ENCODE measurements around the gene SMARCC2. TPM values are rescaled to one million over a fixed set of nuclear protein-coding genes. Genes with fewer than 3 reads are reported as not detected.

Gene SMARCC2
- total RNA-seq, 1 donor from 2014 or later = 147 TPM

DNA sequence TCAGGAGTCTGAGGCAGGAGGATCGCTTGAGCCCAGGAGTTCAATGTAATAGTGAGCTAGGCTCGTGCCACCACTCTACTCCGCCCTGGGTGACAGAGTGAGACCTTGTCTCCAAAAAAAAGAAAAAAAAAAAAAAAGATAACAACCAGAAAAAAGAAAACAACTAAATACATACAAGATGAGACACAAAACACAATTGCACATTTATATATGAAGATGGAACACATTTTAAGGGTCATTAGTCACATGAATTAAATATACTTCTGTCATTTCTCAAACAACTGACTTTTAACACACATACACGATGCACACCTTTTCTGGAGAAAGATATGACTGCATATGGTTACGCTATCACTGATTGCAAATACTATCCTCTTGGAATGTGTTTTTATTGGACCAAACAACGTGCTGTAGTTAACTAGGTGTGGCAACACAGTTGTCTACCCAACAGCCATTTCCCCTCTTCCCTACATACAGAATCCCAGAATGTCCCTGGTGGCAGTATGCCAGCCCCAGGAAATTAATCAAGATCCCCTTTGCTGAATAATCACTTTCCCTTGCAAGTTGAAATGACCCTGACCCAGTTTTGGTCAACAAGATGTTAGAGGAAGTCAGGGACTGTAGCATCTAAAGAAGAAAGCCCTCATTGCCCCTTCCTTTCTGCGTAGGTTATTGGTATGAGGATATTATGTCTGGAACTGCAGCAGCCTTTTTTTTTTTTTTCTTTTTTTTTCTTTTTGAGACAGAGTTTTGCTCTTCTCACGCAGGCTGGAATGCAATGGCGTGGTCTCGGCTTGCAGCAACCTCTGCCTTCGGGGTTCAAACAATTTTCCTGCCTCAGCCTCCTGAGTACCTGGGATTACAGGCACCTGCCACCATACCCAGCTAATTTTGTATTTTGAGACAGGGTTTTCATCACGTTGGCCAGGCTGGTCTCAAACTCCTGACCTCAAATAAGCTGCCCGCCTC, 42.5 kb downstream of the SMARCC2 start:
- no peak for DNase-seq (ENCODE audit: extremely low spot score, unreplicated experiment)
- Mint-ChIP-seq H3K27ac (peak overlapping the region; percentile 77), H3K4me3 (peak overlapping the region; percentile 17), H3K4me1 (ENCODE audit: unreplicated experiment) (peaks cover 18% of the 10 kb centered on the region), H3K27me3 (no peaks in the 10 kb centered on the region), H3K36me3 (peaks cover 13% of the 10 kb centered on the region), H3K9me3 (no peaks in the 10 kb centered on the region)
- TF ChIP-seq, protein P1, sequence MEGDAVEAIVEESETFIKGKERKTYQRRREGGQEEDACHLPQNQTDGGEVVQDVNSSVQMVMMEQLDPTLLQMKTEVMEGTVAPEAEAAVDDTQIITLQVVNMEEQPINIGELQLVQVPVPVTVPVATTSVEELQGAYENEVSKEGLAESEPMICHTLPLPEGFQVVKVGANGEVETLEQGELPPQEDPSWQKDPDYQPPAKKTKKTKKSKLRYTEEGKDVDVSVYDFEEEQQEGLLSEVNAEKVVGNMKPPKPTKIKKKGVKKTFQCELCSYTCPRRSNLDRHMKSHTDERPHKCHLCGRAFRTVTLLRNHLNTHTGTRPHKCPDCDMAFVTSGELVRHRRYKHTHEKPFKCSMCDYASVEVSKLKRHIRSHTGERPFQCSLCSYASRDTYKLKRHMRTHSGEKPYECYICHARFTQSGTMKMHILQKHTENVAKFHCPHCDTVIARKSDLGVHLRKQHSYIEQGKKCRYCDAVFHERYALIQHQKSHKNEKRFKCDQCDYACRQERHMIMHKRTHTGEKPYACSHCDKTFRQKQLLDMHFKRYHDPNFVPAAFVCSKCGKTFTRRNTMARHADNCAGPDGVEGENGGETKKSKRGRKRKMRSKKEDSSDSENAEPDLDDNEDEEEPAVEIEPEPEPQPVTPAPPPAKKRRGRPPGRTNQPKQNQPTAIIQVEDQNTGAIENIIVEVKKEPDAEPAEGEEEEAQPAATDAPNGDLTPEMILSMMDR (conservative IDR thresholded peaks at IDR 0.05) = no peak

GRCh38 chr12:56145217-56145616, 44.1 kb downstream of the SMARCC2 start:
- Mint-ChIP-seq H3K4me3 (no peak overlapping the region), H3K4me1 (ENCODE audit: unreplicated experiment) (peaks cover 6% of the 10 kb centered on the region), H3K27me3 (no peaks in the 10 kb centered on the region), H3K27ac (no peak overlapping the region), H3K36me3 (peaks cover 23% of the 10 kb centered on the region), H3K9me3 (no peaks in the 10 kb centered on the region)
- no peak for DNase-seq (ENCODE audit: extremely low spot score, unreplicated experiment)
- TF ChIP-seq, protein P1 (conservative IDR thresholded peaks at IDR 0.05) = no peak

DNA sequence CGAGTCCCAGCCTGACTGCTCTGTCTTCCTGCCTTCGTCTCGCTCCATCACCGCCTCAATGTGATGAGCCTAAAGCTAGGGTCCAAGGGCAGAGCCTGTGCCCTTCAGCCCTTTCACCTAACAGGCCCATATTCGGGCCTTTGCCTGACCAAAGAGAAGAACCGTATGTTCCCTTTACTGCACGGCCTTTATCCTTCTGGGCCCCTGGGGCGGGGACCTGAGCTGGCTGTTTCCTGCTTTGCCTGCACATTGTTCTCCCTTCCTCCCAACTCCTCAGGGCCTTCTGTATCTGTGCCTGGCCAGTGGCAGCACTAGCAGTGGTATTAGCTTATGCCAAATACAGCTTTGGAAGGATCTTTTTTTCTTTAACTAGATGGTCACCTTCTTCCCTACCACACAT, 45.4 kb downstream of the SMARCC2 start:
- no peak for DNase-seq (ENCODE audit: extremely low spot score, unreplicated experiment)
- peaks cover 6% of the 10 kb centered on the region for H3K4me1 Mint-ChIP-seq (ENCODE audit: unreplicated experiment)
- no peaks in the 10 kb centered on the region for H3K27me3 Mint-ChIP-seq
- no peak overlapping the region for H3K27ac Mint-ChIP-seq
- no peak overlapping the region for H3K4me3 Mint-ChIP-seq
- peaks cover 27% of the 10 kb centered on the region for H3K36me3 Mint-ChIP-seq
- H3K9me3 Mint-ChIP-seq = no peaks in the 10 kb centered on the region
- TF ChIP-seq, protein P1 (conservative IDR thresholded peaks at IDR 0.05) = no peak

DNA sequence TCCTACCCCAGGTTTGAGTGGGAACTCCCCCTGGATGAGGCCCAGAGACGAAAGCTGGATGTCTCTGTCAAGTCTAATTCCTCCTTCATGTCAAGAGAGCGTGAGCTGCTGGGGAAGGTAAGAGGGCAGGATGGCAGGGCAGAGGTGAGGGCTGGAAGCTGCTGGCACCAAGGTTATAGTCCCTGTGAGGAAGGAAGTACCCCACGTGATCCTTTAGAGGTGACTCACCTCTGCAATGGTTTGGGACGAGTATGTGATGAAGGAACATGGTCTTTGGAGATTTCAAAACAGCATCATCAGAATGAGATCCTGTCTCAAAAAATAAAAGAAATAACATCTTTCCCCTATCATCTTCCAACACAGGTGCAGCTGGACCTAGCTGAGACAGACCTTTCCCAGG, 46.1 kb downstream of the SMARCC2 start:
- no peak overlapping the region for H3K27ac Mint-ChIP-seq
- no peaks in the 10 kb centered on the region for H3K27me3 Mint-ChIP-seq
- H3K9me3 Mint-ChIP-seq = no peaks in the 10 kb centered on the region
- no peak for DNase-seq (ENCODE audit: extremely low spot score, unreplicated experiment)
- peaks cover 6% of the 10 kb centered on the region for H3K4me1 Mint-ChIP-seq (ENCODE audit: unreplicated experiment)
- H3K4me3 Mint-ChIP-seq = no peak overlapping the region
- peaks cover 33% of the 10 kb centered on the region for H3K36me3 Mint-ChIP-seq
- TF ChIP-seq, protein P1 (conservative IDR thresholded peaks at IDR 0.05) = no peak

GRCh38 chr12:56141946-56142784, 47.1 kb downstream of the SMARCC2 start:
- H3K4me3 Mint-ChIP-seq = no peak overlapping the region

More at GRCh38 chr12:56141946-56142784, 47.1 kb downstream of the SMARCC2 start:
- no peaks in the 10 kb centered on the region for H3K9me3 Mint-ChIP-seq
- TF ChIP-seq, protein P1 (conservative IDR thresholded peaks at IDR 0.05) = no peak
- peaks cover 38% of the 10 kb centered on the region for H3K36me3 Mint-ChIP-seq
- H3K27me3 Mint-ChIP-seq = no peaks in the 10 kb centered on the region
- no peak overlapping the region for H3K27ac Mint-ChIP-seq
- DNase-seq (ENCODE audit: extremely low spot score, unreplicated experiment) = no peak
- H3K4me1 Mint-ChIP-seq (ENCODE audit: unreplicated experiment) = peaks cover 6% of the 10 kb centered on the region

All from type B pancreatic cell (in vitro differentiated cells).